Neutrophil (primary cell): ENCODE data around the gene ITGB2.
"Not testable (repeated sequence)": the region's sequence is repeated elsewhere in the genome, so short reads cannot be mapped to it uniquely, and the experiment has no call there.

Source experiments
- H3K27ac ChIP-seq: fragments of 200-600 bp; sonication (generic); 2 replicates; pipeline ENCODE4 v1.5.1; 2016; ENCODE audit warnings: mild to moderate bottlenecking, moderate library complexity
- H3K27me3 ChIP-seq: fragments of 200-600 bp; sonication (generic); 2 replicates; pipeline ENCODE4 v1.6.0; 2016; ENCODE audit warnings: mild to moderate bottlenecking
- H3K36me3 ChIP-seq: fragments of 200-600 bp; sonication (generic); 2 replicates; pipeline ENCODE4 v1.5.1; 2017
- H3K4me1 ChIP-seq, 2 experiments: fragments of 200-600 bp in 1 of 2; sonication (generic) in 1 of 2; 1 replicate in 1 of 2; 2 replicates in 1 of 2; pipeline versions ENCODE4 v1.5.1 to v1.6.1; 2013 to 2016; ENCODE audit warnings: low read depth in 1 of 2, low read length in 1 of 2, mild to moderate bottlenecking in 1 of 2, moderate library complexity in 1 of 2; ENCODE audit not compliant: control insufficient read depth in 1 of 2, insufficient read depth in 1 of 2
- H3K4me3 ChIP-seq, 2 experiments: fragments of 200-600 bp in 1 of 2; sonication (generic) in 1 of 2; 1 replicate in 1 of 2; 2 replicates in 1 of 2; pipeline ENCODE4 v1.5.1; 2013 to 2016; ENCODE audit warnings: low read depth in 1 of 2, low read length in 1 of 2, mild to moderate bottlenecking in 1 of 2, moderate library complexity in 1 of 2
- H3K9me3 ChIP-seq: fragments of 200-600 bp; sonication (generic); 2 replicates; pipeline ENCODE4 v1.5.1; 2016
- CTCF ChIP-seq: fragments of 200-600 bp; sonication (generic); IDR thresholded peaks from 2 replicates; pipeline ENCODE4 v1.5.1; 2016; ENCODE audit warnings: antibody characterized with exemption

ITGB2 gene

GRCh38 chr21:44883250-44883649, 37.4 kb downstream of the ITGB2 start:
- H3K4me1 ChIP-seq, result peaks cover 63 to 65% of the 10 kb centered on the region in 2 experiments
- no peak for TF ChIP-seq CTCF

GRCh38 chr21:44881198-44881872, 39.4 kb downstream of the ITGB2 start:
- H3K4me1 ChIP-seq, result peaks cover 82 to 84% of the 10 kb centered on the region in 2 experiments
- H3K4me3 ChIP-seq, result peak overlapping the region; percentile 35 to 36
- H3K27ac ChIP-seq, result peak overlapping the region; percentile 93
- TF ChIP-seq CTCF, result no peak
- H3K9me3 ChIP-seq, result no peaks in the 10 kb centered on the region
- H3K36me3 ChIP-seq, result peaks cover 25% of the 10 kb centered on the region
- H3K27me3 ChIP-seq, result no peaks in the 10 kb centered on the region

More at GRCh38 chr21:44883250-44883649, 37.4 kb downstream of the ITGB2 start:
- Histone ChIP-seq H3K4me3 (peak overlapping the region in 1 of 2 experiments; percentile 36), H3K27ac (peak overlapping the region; percentile 93), H3K36me3 (peaks cover 44% of the 10 kb centered on the region), H3K9me3 (no peaks in the 10 kb centered on the region), H3K27me3 (no peaks in the 10 kb centered on the region)

- Histone ChIP-seq H3K4me3 (peak overlapping the region; percentile 35 to 36), H3K27ac (peak overlapping the region; percentile 93), H3K9me3 (no peaks in the 10 kb centered on the region), H3K36me3 (peaks cover 17% of the 10 kb centered on the region), H3K27me3 (no peaks in the 10 kb centered on the region), H3K4me1 (peaks cover 89 to 91% of the 10 kb centered on the region in 2 experiments)
- TF ChIP-seq CTCF, result no peak
These were observed 40.1 kb downstream of the ITGB2 start for GRCh38 chr21:44880405-44881197.

- not testable (repeated sequence) for H3K27me3 ChIP-seq
These were observed 41.5 kb downstream of the ITGB2 start for GRCh38 chr21:44879238-44879637.

GRCh38 chr21:44878053-44878982, 42.4 kb downstream of the ITGB2 start:
- H3K4me3 ChIP-seq, result peak overlapping the region; percentile 28 to 36
- H3K36me3 ChIP-seq, result no peaks in the 10 kb centered on the region
- TF ChIP-seq CTCF, result peak; percentile 81
- H3K9me3 ChIP-seq, result no peaks in the 10 kb centered on the region
- peaks cover 83 to 94% of the 10 kb centered on the region in 2 experiments for H3K4me1 ChIP-seq
- H3K27me3 ChIP-seq, result no peaks in the 10 kb centered on the region
- peak overlapping the region; percentile 93 for H3K27ac ChIP-seq

More at GRCh38 chr21:44879238-44879637, 41.5 kb downstream of the ITGB2 start:
- Histone ChIP-seq H3K4me1 (peaks cover 92 to 100% of the 10 kb centered on the region in 2 experiments), H3K27ac (peak overlapping the region; percentile 93), H3K4me3 (peak overlapping the region in 1 of 2 experiments; percentile 36)
- not testable (repeated sequence) for H3K36me3 ChIP-seq, H3K9me3 ChIP-seq
